T1000 (cell line): Measurements from ENCODE around the gene SPTA1.

Experiments
- DNase-seq: peaks from one replicate; lab custom pipeline; 2025; ENCODE audit warnings: mixed read lengths; lab: John Stamatoyannopoulos, UW

Gene SPTA1

GRCh38 chr1:158570480-158570879, 116.0 kb downstream of the SPTA1 start, which contains the start of gene OR6P1:
Gene OR6P1 (minus strand): TSS chr1:158570580. CDS start chr1:158563604, 6,976 bp downstream.
- DNase-seq: no peak

- DNase-seq: no peak
These were observed 121.9 kb downstream of the SPTA1 start for GRCh38 chr1:158564608-158565007.

GRCh38 chr1:158563853-158564252, 122.7 kb downstream of the SPTA1 start:
- DNase-seq: no peak
